DMS 273 (cell line): ENCODE results near the gene FRMD8.

Experiments used
- DNase-seq: peaks from one replicate; lab custom pipeline; 2025; ENCODE audit not compliant: unreplicated experiment; lab: John Stamatoyannopoulos, UW

FRMD8 gene

GRCh38 chr11:65392186-65392829, 5.9 kb downstream of the FRMD8 start:
- no peak for DNase-seq

- no peak for DNase-seq
These were observed 6.5 kb downstream of the FRMD8 start for GRCh38 chr11:65392899-65393298.

DNA sequence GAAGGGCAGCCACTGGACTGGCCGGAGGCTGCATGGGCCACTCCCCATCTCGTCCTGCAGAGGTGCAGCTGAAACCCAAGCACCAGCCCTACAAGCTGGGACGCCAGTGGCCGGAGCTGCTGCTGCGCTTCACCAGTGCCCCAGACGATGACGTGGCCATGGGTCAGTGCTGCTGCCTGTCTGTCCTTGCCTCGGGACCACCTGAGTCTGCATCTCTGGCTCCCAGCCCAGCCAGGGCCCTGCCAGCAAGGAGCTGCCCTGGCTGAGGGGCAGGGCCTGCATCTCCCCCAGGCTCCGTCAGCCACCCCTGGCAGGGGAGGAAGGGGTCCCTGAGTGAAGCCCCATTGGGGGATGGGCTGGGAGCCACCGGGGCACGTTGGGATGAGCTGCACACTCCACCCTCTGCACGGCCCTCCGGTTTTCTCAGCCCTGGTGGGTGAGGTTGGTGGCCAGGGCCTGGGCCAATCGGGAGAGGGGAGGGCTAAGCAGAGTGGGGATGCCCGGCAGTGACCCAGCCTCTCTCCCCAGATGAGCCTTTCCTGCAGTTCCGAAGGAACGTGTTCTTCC, 7.2 kb downstream of the FRMD8 start:
- no peak for DNase-seq

- DNase-seq: no peak
These were observed 7.7 kb downstream of the FRMD8 start for GRCh38 chr11:65394125-65394536.

GRCh38 chr11:65395961-65396530, 9.6 kb downstream of the FRMD8 start:
- no peak for DNase-seq

DNA sequence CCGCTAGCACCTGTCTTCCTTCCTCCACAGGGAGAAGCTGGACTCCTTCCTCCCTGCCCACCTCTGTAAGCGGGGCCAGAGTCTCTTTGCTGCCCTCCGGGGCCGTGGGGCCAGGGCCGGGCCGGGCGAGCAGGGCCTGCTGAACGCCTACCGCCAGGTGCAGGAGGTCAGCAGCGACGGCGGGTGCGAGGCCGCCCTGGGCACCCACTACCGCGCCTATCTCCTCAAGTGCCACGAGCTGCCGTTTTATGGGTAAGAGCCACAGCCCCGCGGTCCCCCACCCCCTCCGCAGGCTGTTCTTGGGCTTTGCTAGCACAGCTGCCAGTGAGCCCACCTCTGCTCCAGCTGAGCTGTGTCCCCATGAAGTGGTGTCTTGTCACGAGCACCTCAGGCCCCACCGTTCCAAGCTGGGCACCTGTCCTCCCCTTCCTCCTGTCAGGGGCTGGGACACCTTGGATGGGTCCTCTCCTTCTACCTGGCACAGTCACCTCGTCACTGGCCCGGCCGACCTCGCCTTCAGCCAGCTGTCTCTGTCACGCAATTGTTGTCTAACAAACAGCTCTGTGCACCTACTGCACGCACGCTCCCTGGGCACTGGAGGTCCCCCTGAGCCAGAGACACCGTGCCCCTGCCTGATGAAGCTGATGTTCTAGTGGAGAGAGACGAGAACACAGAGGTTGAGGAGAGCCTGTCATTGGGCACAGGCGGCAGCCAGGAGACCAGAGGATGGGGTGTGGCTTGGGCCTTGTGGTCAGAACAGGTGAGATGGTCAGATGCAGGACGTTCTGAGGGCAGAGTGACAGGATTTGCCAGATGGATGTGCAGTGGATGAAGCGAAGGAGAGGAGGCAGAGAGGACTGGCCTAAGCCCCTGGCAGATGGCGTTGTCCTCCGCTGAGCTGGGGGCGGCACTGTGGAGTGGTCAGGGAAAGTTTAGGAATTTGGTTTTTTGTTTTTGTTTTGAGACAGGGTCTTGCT, 10.6 kb downstream of the FRMD8 start:
- no peak for DNase-seq

DNA sequence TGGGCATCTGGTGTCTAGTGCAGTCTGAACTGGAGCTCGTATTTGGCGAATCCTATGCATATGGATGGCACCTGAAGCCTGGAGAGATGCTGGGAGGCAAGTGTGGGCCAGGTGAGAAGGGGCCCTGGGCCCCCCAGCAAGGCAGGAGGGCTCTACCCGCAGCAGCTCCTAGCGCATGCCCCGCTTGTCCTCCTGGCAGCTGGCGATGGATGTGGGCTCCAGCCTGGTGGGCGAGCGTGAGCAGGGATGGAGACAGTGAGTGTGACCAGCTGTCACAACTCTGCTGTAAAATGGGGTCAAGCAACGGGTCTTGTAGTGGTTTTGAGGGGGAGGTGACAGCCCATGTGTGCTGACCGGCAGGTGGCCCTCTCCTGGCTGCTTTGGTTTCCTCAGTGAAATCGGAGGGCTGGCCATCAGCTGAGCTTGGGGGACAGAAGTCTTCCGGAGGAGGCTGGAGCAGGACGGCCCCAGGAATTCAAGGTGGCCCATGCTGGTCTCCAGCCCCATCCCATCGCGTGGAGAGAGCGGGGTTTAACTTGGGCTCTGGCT, 12.0 kb downstream of the FRMD8 start:
- DNase-seq: no peak

GRCh38 chr11:65399249-65399648, 12.8 kb downstream of the FRMD8 start:
- DNase-seq: no peak

DNA sequence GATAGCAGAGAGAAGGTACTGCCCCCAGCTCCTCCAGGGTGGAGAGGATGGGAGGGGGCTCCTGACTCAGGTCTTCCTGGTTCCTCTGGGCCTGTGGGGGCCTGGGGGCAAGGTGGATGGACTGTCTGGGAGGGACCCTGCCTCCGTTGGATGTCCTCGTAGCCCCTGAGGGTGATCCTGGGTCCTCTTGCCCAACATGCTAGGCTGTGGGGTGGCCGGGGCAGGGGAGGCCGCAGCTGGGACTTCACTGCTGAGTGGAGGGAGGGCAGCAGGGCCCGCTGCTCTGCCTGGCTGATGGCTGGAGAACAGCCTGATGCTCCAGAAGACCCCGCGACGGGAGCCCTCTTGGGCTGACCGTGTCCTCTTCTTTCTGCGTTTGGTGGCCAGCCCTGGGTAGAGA, 13.4 kb downstream of the FRMD8 start:
- no peak for DNase-seq

GRCh38 chr11:65400307-65401072, 14.1 kb downstream of the FRMD8 start:
- DNase-seq: no peak

DNA sequence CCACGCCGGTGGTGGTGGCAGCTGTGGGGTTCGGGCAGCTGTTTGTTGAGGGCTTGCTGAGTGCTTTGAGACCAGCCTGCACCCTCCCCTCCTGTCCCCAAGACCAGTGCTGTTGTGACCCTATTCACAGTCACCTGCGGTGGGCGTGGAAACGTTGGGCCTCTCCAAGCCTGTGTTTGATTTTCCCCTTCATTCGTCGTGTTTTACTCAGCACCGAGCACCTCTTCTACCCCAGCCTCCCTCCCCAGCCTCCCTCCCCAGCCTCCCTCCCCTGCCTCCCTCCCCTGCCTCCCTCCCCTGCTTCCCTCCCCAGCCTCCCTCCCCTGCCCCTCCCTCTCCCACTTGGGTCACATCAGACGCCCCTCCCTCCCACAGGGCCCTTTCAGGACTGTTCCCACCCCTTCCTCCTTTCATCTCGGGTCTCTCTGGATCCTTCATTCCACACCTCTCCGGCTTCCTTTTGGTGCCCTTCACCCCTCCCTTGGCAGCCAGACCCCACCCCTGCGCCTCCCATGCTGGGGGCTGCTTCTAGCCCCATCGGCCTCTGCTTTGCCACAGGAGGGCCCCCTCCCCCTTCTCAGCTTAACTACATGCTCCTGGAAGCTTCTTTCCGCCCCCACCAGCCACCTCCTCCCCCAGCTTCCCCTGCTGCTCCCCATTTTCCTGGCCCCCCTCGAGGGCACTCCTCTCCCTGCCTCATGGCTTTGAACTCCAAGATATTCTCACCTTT, 14.8 kb downstream of the FRMD8 start:
- DNase-seq: no peak

DNA sequence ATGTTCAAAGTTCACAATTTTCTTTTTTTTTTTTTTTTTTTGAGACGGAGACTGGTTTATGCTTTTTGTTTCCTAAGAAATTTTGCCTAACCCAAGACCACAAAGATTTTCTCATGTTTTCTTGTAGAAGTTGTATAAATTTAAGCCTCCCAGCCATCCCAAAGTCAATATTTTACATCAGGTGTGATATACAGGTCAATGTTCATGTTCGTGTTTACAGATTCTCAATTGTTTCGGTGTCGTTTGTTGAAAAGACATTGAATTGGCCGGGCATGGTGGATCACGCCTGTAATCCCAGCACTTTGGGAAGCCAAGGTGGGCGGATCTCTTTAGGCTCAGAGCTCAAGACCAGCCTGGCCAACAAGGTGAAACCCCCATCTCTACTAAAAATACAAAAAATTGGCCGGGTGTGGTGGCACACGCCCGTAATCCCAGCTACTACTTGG, 15.4 kb downstream of the FRMD8 start:
- DNase-seq: no peak

GRCh38 chr11:65402790-65403189, 16.4 kb downstream of the FRMD8 start:
- DNase-seq: no peak

- DNase-seq: no peak
These were observed 17.2 kb downstream of the FRMD8 start for GRCh38 chr11:65403607-65404121.

DNA sequence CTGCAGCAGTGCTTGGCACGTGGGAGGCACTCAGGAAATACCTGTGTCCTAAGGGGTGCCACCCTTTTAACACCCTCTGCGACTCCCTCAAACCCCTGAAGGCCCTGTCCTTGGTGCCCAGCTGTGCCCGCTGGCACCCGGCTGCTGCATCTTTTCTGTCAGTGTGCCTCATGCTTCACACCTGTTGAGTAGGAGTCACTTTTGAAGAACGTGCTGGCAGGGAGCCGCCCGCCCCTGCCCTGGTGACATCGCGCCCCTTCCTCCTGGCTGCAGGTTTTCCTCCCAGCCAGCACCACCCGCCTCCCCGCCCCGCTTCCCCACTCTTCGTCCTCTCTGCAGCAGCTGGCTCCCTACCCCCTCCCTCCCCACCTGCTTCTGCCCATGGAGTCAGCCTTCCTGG, 17.8 kb downstream of the FRMD8 start:
- DNase-seq: no peak

DNA sequence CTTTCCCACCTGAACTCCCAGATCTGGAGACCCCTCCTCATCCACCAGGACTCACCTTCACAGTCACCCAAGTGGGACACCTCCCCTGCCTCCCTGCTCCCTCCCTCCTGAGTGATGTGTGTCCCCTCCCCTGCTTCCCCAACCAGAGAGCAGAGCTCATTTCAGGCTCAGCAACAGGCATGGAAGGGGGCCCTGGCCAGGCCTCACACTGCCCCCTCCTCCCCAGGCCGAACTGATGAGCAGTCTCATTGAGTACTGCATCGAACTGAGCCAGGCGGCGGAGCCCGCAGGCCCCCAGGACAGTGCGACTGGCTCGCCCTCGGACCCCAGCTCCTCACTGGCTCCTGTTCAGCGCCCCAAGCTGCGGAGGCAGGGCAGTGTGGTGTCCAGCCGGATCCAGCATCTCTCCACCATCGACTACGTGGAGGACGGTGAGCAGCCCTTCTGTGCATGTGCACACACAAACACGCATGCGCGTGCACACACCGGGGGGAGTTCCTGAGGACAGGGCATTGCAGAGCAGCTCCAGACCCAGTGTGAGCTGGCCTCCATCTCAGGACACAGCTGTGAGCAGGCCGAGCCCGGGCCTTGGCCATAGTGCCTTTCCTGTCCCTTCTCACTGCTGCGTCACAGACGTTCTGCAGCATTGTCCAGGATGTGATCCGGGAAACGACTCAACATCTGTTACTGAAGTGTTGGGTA, 18.4 kb downstream of the FRMD8 start:
- DNase-seq: no peak

- no peak for DNase-seq
These were observed 24.7 kb downstream of the FRMD8 start for GRCh38 chr11:65410936-65411680.

DNA sequence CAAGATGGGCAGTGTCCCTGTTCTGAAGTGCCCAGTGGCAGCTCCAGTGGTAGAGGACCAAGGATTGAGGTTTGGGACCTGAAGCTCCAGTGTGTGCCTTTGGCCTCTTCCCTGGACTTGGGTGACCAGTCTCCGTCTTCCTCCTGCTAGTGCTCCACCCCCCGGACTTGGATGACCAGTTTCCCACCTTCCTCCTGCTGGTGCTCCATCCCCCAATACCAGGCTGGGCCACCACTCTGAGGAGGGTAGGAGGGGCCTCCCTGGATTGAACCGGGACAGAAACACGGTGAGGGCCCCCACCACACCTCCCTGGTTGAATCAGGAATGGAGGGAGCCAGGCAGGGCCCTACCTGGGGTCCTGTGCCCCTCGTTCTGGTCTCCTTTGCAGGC, 25.2 kb downstream of the FRMD8 start:
- DNase-seq: no peak
